Measurements from ENCODE around the gene CCDC9B. TPM values are rescaled to one million over a fixed set of nuclear protein-coding genes. Genes with fewer than 3 reads are reported as not detected.

The CCDC9B gene
- total RNA-seq, 2 experiments from 2014 or later, result 1.4 to 2.3 TPM

- no peak overlapping the region for H3K27ac Mint-ChIP-seq
- ATAC-seq (no peak), DNase-seq (no peak)
- no peaks in the 10 kb centered on the region for H3K9me3 Mint-ChIP-seq
- no peaks in the 10 kb centered on the region for H3K36me3 Mint-ChIP-seq (ENCODE audit: low read depth)
- H3K27me3 Mint-ChIP-seq, result no peaks in the 10 kb centered on the region
- ChIA-PET POLR2A (interaction anchor here (1.2 to 2.4 kb wide), 2 partner anchors 15 to 48 kb away, joined by 4 to 5 read pairs; no protein-coding TSS in a partner anchor), CTCF (interaction anchor here (1.2 to 12.4 kb wide), 14 partner anchors 7 to 138 kb away, joined by 3 to 376 read pairs (median 23); partner anchors contain the start of genes ANKRD63, DISP2, INAFM2 and PHGR1)
- peaks cover 14% of the 10 kb centered on the region for H3K4me1 Mint-ChIP-seq (ENCODE audit: low read depth)
- no peak for TF ChIP-seq CTCF (IDR thresholded peaks at IDR 0.05)
- intact Hi-C loops (cut with micrococcal nuclease), result loop anchor here (2.0 kb wide), 1 partner anchor 59 kb away; no protein-coding TSS in a partner anchor
- no peak overlapping the region for H3K4me3 Mint-ChIP-seq
These were observed 4.6 kb downstream of the CCDC9B start for GRCh38 chr15:40335938-40336743.

GRCh38 chr15:40334941-40335795 is 5.6 kb downstream of the CCDC9B start:
- intact Hi-C loops (cut with micrococcal nuclease), result no loop called here
- POLR2A ChIA-PET, result interaction anchor here (0.8 to 2.4 kb wide), 7 partner anchors 10 to 56 kb away, joined by 3 to 6 read pairs (median 3); partner anchors contain the start of gene INAFM2

GRCh38 chr15:40334541-40334940 is 6.2 kb downstream of the CCDC9B start:
- intact Hi-C loops (cut with micrococcal nuclease), result no loop called here
- Mint-ChIP-seq H3K4me1 (ENCODE audit: low read depth) (peaks cover 14% of the 10 kb centered on the region), H3K4me3 (no peak overlapping the region), H3K27me3 (no peaks in the 10 kb centered on the region), H3K9me3 (no peaks in the 10 kb centered on the region), H3K36me3 (ENCODE audit: low read depth) (no peaks in the 10 kb centered on the region), H3K27ac (no peak overlapping the region)
- ChIA-PET CTCF (interaction anchor here (0.7 to 12.4 kb wide), 7 partner anchors 8 to 87 kb away, joined by 3 to 376 read pairs (median 7); partner anchors contain the start of genes INAFM2 and PLCB2), POLR2A (interaction anchor here (0.8 to 1.8 kb wide), 8 partner anchors 9 to 105 kb away, joined by 3 to 6 read pairs (median 3); partner anchors contain the start of gene INAFM2)
- TF ChIP-seq CTCF (IDR thresholded peaks at IDR 0.05), result no peak
- no peak for ATAC-seq
- DNase-seq, result no peak

More at GRCh38 chr15:40334941-40335795, 5.6 kb downstream of the CCDC9B start:
- DNase-seq, result no peak
- CTCF ChIA-PET, result interaction anchor here (0.7 to 12.4 kb wide), 8 partner anchors 8 to 86 kb away, joined by 3 to 376 read pairs (median 16); partner anchors contain the start of genes INAFM2 and PLCB2
- no peak for ATAC-seq
- H3K9me3 Mint-ChIP-seq, result no peaks in the 10 kb centered on the region
- no peak for TF ChIP-seq CTCF (IDR thresholded peaks at IDR 0.05)
- H3K27me3 Mint-ChIP-seq, result no peaks in the 10 kb centered on the region
- H3K36me3 Mint-ChIP-seq (ENCODE audit: low read depth), result no peaks in the 10 kb centered on the region
- H3K4me3 Mint-ChIP-seq, result no peak overlapping the region
- peaks cover 14% of the 10 kb centered on the region for H3K4me1 Mint-ChIP-seq (ENCODE audit: low read depth)
- no peak overlapping the region for H3K27ac Mint-ChIP-seq

GRCh38 chr15:40333922-40334492 is 6.7 kb downstream of the CCDC9B start:
- Mint-ChIP-seq H3K27ac (peak overlapping the region; percentile 53), H3K36me3 (ENCODE audit: low read depth) (no peaks in the 10 kb centered on the region), H3K4me3 (no peak overlapping the region), H3K27me3 (no peaks in the 10 kb centered on the region), H3K4me1 (ENCODE audit: low read depth) (peaks cover 14% of the 10 kb centered on the region), H3K9me3 (no peaks in the 10 kb centered on the region)
- peak; percentile 29 for DNase-seq
- TF ChIP-seq CTCF (IDR thresholded peaks at IDR 0.05), result no peak
- ChIA-PET CTCF (interaction anchor here (0.7 to 12.4 kb wide), 6 partner anchors 10 to 88 kb away, joined by 3 to 376 read pairs (median 16); partner anchors contain the start of genes INAFM2 and PLCB2), POLR2A (interaction anchor here (0.8 to 1.8 kb wide), 7 partner anchors 8 to 105 kb away, joined by 3 to 6 read pairs (median 3); partner anchors contain the start of gene INAFM2)
- peak; percentile 40 for ATAC-seq
- intact Hi-C loops (cut with micrococcal nuclease), result no loop called here

Measured in activated CD8-positive, alpha-beta T cell treated with anti-CD3 and anti-CD28 coated beads for 36 hours (primary cell).